HUES48 (cell line): ENCODE results near the gene INSR.

Source experiments
- H3K27ac ChIP-seq: one replicate; pipeline ENCODE4 v1.7.0; 2013; ENCODE audit warnings: low read depth, low read length, inconsistent platforms
- H3K27me3 ChIP-seq: 2 replicates; pipeline ENCODE4 v1.6.1; 2013; ENCODE audit warnings: mild to moderate bottlenecking, low read length; ENCODE audit not compliant: control insufficient read depth, insufficient read depth
- H3K36me3 ChIP-seq: 2 replicates; pipeline ENCODE4 v1.6.1; 2013; ENCODE audit warnings: low read length; ENCODE audit not compliant: control insufficient read depth, insufficient read depth
- H3K4me1 ChIP-seq: 2 replicates; pipeline ENCODE4 v1.6.1; 2013; ENCODE audit warnings: mild to moderate bottlenecking, low read length; ENCODE audit not compliant: control insufficient read depth, insufficient read depth
- H3K4me3 ChIP-seq: 2 replicates; pipeline ENCODE4 v1.5.1; 2013; ENCODE audit warnings: mild to moderate bottlenecking, low read depth, low read length
- H3K9ac ChIP-seq: 2 replicates; pipeline ENCODE4 v1.6.1; 2013; ENCODE audit warnings: mild to moderate bottlenecking, low read depth, low read length, moderate library complexity
- H3K9me3 ChIP-seq: 2 replicates; pipeline ENCODE4 v1.6.1; 2013; ENCODE audit warnings: low read length; ENCODE audit not compliant: control insufficient read depth, insufficient read depth

INSR gene

GRCh38 chr19:7224209-7224686 is 70.0 kb downstream of the INSR start:
- no peak overlapping the region for H3K9ac ChIP-seq
- H3K36me3 ChIP-seq, result no peaks in the 10 kb centered on the region
- 0 out of 2 replicates have a peak, but pooled peaks cover 9% of the 10 kb centered on the region for H3K4me1 ChIP-seq
- no peaks in the 10 kb centered on the region for H3K9me3 ChIP-seq
- no peak overlapping the region for H3K27ac ChIP-seq
- no peaks in the 10 kb centered on the region for H3K27me3 ChIP-seq
- no peak overlapping the region for H3K4me3 ChIP-seq

GRCh38 chr19:7223429-7223828 is 70.8 kb downstream of the INSR start:
- Histone ChIP-seq H3K27me3 (no peaks in the 10 kb centered on the region), H3K9me3 (no peaks in the 10 kb centered on the region), H3K4me3 (no peak overlapping the region), H3K9ac (no peak overlapping the region), H3K36me3 (no peaks in the 10 kb centered on the region), H3K27ac (no peak overlapping the region), H3K4me1 (0 out of 2 replicates have a peak, but pooled peaks cover 9% of the 10 kb centered on the region)

GRCh38 chr19:7219056-7219455 is 75.2 kb downstream of the INSR start:
- no peak overlapping the region for H3K27ac ChIP-seq
- no peaks in the 10 kb centered on the region for H3K27me3 ChIP-seq
- H3K4me3 ChIP-seq, result no peak overlapping the region
- no peaks in the 10 kb centered on the region for H3K9me3 ChIP-seq
- no peak overlapping the region for H3K9ac ChIP-seq
- no peaks in the 10 kb centered on the region for H3K36me3 ChIP-seq
- peaks cover 5% of the 10 kb centered on the region for H3K4me1 ChIP-seq

GRCh38 chr19:7217861-7218260 is 76.4 kb downstream of the INSR start:
- no peaks in the 10 kb centered on the region for H3K27me3 ChIP-seq
- H3K4me1 ChIP-seq, result peaks cover 13% of the 10 kb centered on the region
- no peak overlapping the region for H3K4me3 ChIP-seq
- no peak overlapping the region for H3K9ac ChIP-seq
- H3K27ac ChIP-seq, result no peak overlapping the region
- no peaks in the 10 kb centered on the region for H3K9me3 ChIP-seq
- no peaks in the 10 kb centered on the region for H3K36me3 ChIP-seq

- Histone ChIP-seq H3K36me3 (no peaks in the 10 kb centered on the region), H3K4me1 (peaks cover 23% of the 10 kb centered on the region), H3K4me3 (no peak overlapping the region), H3K27me3 (no peaks in the 10 kb centered on the region), H3K27ac (no peak overlapping the region), H3K9ac (no peak overlapping the region), H3K9me3 (no peaks in the 10 kb centered on the region)
These were observed 77.8 kb downstream of the INSR start for GRCh38 chr19:7216373-7216902.

- no peak overlapping the region for H3K9ac ChIP-seq
- H3K4me1 ChIP-seq, result peaks cover 28% of the 10 kb centered on the region
- no peak overlapping the region for H3K27ac ChIP-seq
- H3K9me3 ChIP-seq, result no peaks in the 10 kb centered on the region
- no peaks in the 10 kb centered on the region for H3K36me3 ChIP-seq
- no peak overlapping the region for H3K4me3 ChIP-seq
- no peaks in the 10 kb centered on the region for H3K27me3 ChIP-seq
These were observed 79.0 kb downstream of the INSR start for GRCh38 chr19:7215176-7215575.

GRCh38 chr19:7214324-7215089 is 79.7 kb downstream of the INSR start:
- Histone ChIP-seq H3K9me3 (no peaks in the 10 kb centered on the region), H3K4me1 (peaks cover 28% of the 10 kb centered on the region), H3K27me3 (no peaks in the 10 kb centered on the region), H3K36me3 (no peaks in the 10 kb centered on the region), H3K27ac (peak overlapping the region; percentile 40), H3K4me3 (no peak overlapping the region), H3K9ac (no peak overlapping the region)

GRCh38 chr19:7213628-7214323 is 80.4 kb downstream of the INSR start:
- peak overlapping the region; percentile 26; the same call in 1 of the 2 replicates for H3K4me3 ChIP-seq
- peak overlapping the region; percentile 79 for H3K27ac ChIP-seq

GRCh38 chr19:7211191-7211951 is 82.8 kb downstream of the INSR start:
- Histone ChIP-seq H3K9ac (no peak overlapping the region), H3K4me3 (no peak overlapping the region), H3K27ac (peak overlapping the region; percentile 35), H3K27me3 (no peaks in the 10 kb centered on the region), H3K36me3 (no peaks in the 10 kb centered on the region), H3K9me3 (no peaks in the 10 kb centered on the region), H3K4me1 (peaks cover 28% of the 10 kb centered on the region)

More at GRCh38 chr19:7213628-7214323, 80.4 kb downstream of the INSR start:
- Histone ChIP-seq H3K4me1 (peaks cover 28% of the 10 kb centered on the region), H3K9me3 (no peaks in the 10 kb centered on the region), H3K27me3 (no peaks in the 10 kb centered on the region), H3K36me3 (no peaks in the 10 kb centered on the region), H3K9ac (no peak overlapping the region)

- Histone ChIP-seq H3K27me3 (no peaks in the 10 kb centered on the region), H3K4me3 (no peak overlapping the region), H3K9ac (no peak overlapping the region), H3K27ac (no peak overlapping the region), H3K36me3 (no peaks in the 10 kb centered on the region), H3K9me3 (no peaks in the 10 kb centered on the region), H3K4me1 (peaks cover 28% of the 10 kb centered on the region)
These were observed 83.9 kb downstream of the INSR start for GRCh38 chr19:7210359-7210758.
